GM19035 (cell line): ENCODE measurements around the gene PODNL1.

ENCODE experiments used
- ATAC-seq: cut with Tn5 transposase; IDR thresholded peaks from one replicate; pipeline ENCODE4 v1.9.1; 2021; ENCODE audit not compliant: unreplicated experiment

The PODNL1 gene

GRCh38 chr19:13938301-13939064, at the start of gene PODNL1:
PODNL1 (minus strand) TSS chr19:13938417; CDS start chr19:13938181, 236 bp downstream.
- no peak for ATAC-seq

- ATAC-seq: no peak
Measured at GRCh38 chr19:13987101-13987890, 49.1 kb upstream of the PODNL1 start.

- ATAC-seq: peak; percentile 81
Measured at GRCh38 chr19:13986348-13986904, 48.2 kb upstream of the PODNL1 start.

GRCh38 chr19:13985771-13986347, 47.6 kb upstream of the PODNL1 start:
- ATAC-seq: peak; percentile 16

- ATAC-seq: no peak
Measured at GRCh38 chr19:13984875-13985741, 46.9 kb upstream of the PODNL1 start.

- no peak for ATAC-seq
Measured at GRCh38 chr19:13984186-13984585, 46.0 kb upstream of the PODNL1 start.

- ATAC-seq: no peak
Measured at GRCh38 chr19:13983213-13983889, 45.1 kb upstream of the PODNL1 start.

GRCh38 chr19:13982773-13983172, 44.6 kb upstream of the PODNL1 start:
- no peak for ATAC-seq

GRCh38 chr19:13981988-13982501, 43.8 kb upstream of the PODNL1 start:
- no peak for ATAC-seq

- no peak for ATAC-seq
Measured at GRCh38 chr19:13981467-13981866, 43.2 kb upstream of the PODNL1 start.

- no peak for ATAC-seq
Measured at GRCh38 chr19:13981021-13981420, 42.8 kb upstream of the PODNL1 start.

GRCh38 chr19:13980340-13980739, 42.1 kb upstream of the PODNL1 start:
- ATAC-seq: no peak

GRCh38 chr19:13979686-13980085, 41.5 kb upstream of the PODNL1 start:
- no peak for ATAC-seq

GRCh38 chr19:13979244-13979615, 41.0 kb upstream of the PODNL1 start:
- ATAC-seq: no peak

- no peak for ATAC-seq
Measured at GRCh38 chr19:13978351-13979243, 40.4 kb upstream of the PODNL1 start.

GRCh38 chr19:13977803-13978202, 39.6 kb upstream of the PODNL1 start:
- no peak for ATAC-seq

- no peak for ATAC-seq
Measured at GRCh38 chr19:13976446-13976845, 38.2 kb upstream of the PODNL1 start.

GRCh38 chr19:13975870-13976269, 37.7 kb upstream of the PODNL1 start:
- no peak for ATAC-seq

- no peak for ATAC-seq
Measured at GRCh38 chr19:13974073-13974472, 35.9 kb upstream of the PODNL1 start.
